ENCODE data around the gene MAST2.

DNA sequence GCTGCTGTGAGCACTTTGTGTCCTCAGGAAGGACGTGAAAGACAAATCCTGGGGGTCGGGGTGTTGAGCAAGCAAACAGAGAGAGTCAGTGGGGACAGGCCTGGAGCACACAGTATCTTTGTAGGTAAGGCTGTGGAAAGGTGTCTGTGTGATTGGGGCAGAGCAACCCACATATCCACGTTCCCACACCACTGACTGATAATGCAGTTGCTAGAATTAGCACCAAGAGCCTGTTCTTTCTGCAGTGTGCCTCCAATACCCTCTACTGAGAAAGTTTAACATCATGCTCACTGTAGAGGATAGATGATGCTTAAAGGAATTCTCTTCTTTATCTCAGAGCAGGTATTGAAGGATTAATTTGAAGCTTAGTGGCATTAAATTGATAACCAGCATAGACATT is 167.9 kb downstream of the MAST2 start:
- no peak for TF ChIP-seq JUN (CRISPR knock-in tag; IDR thresholded peaks at IDR 0.05)
- TF ChIP-seq, protein P1, sequence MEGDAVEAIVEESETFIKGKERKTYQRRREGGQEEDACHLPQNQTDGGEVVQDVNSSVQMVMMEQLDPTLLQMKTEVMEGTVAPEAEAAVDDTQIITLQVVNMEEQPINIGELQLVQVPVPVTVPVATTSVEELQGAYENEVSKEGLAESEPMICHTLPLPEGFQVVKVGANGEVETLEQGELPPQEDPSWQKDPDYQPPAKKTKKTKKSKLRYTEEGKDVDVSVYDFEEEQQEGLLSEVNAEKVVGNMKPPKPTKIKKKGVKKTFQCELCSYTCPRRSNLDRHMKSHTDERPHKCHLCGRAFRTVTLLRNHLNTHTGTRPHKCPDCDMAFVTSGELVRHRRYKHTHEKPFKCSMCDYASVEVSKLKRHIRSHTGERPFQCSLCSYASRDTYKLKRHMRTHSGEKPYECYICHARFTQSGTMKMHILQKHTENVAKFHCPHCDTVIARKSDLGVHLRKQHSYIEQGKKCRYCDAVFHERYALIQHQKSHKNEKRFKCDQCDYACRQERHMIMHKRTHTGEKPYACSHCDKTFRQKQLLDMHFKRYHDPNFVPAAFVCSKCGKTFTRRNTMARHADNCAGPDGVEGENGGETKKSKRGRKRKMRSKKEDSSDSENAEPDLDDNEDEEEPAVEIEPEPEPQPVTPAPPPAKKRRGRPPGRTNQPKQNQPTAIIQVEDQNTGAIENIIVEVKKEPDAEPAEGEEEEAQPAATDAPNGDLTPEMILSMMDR (IDR thresholded peaks at IDR 0.05): no peak
- TF ChIP-seq, protein P2, sequence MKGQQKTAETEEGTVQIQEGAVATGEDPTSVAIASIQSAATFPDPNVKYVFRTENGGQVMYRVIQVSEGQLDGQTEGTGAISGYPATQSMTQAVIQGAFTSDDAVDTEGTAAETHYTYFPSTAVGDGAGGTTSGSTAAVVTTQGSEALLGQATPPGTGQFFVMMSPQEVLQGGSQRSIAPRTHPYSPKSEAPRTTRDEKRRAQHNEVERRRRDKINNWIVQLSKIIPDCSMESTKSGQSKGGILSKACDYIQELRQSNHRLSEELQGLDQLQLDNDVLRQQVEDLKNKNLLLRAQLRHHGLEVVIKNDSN (CRISPR knock-in tag; IDR thresholded peaks at IDR 0.05): no peak
- TF ChIP-seq, protein P3, sequence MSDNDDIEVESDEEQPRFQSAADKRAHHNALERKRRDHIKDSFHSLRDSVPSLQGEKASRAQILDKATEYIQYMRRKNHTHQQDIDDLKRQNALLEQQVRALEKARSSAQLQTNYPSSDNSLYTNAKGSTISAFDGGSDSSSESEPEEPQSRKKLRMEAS (CRISPR knock-in tag; IDR thresholded peaks at IDR 0.05): no peak
- TF ChIP-seq ZNF425 (CRISPR knock-in tag; conservative IDR thresholded peaks at IDR 0.05): no peak
- TF ChIP-seq, protein P4, sequence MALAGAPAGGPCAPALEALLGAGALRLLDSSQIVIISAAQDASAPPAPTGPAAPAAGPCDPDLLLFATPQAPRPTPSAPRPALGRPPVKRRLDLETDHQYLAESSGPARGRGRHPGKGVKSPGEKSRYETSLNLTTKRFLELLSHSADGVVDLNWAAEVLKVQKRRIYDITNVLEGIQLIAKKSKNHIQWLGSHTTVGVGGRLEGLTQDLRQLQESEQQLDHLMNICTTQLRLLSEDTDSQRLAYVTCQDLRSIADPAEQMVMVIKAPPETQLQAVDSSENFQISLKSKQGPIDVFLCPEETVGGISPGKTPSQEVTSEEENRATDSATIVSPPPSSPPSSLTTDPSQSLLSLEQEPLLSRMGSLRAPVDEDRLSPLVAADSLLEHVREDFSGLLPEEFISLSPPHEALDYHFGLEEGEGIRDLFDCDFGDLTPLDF (CRISPR knock-in tag; IDR thresholded peaks at IDR 0.05): no peak
- no peak for TF ChIP-seq HMGXB4 (CRISPR knock-in tag; IDR thresholded peaks at IDR 0.05)
